Activated naive CD8-positive, alpha-beta T cell treated with anti-CD3 and anti-CD28 coated beads, Interleukin-2, amount 50 U/mL, for 24 hours (primary cell): Measurements from ENCODE around the gene EFNA5.
A peak's percentile ranks its signal among the peaks of the same experiment; 100 is the strongest.

Source experiments
- ATAC-seq: fragments of 150-1000 bp; cut with Tn5 transposase; one replicate; pipeline ENCODE4 v1.10.0; 2021
- DNase-seq: peaks from one replicate; pipeline ENCODE4 v3.0.0; 2021
- H3K27ac Mint-ChIP-seq: one replicate; pipeline ENCODE4 v1.8.0; 2021; ENCODE audit warnings: mild to moderate bottlenecking, mixed read lengths
- H3K27me3 Mint-ChIP-seq: one replicate; pipeline ENCODE4 v1.8.0; 2021; ENCODE audit warnings: mixed read lengths
- H3K36me3 Mint-ChIP-seq: one replicate; pipeline ENCODE4 v1.8.0; 2021; ENCODE audit warnings: low read depth, mixed read lengths
- H3K4me1 Mint-ChIP-seq: one replicate; pipeline ENCODE4 v1.8.0; 2021; ENCODE audit warnings: mixed read lengths
- H3K4me3 Mint-ChIP-seq: one replicate; pipeline ENCODE4 v1.8.0; 2021; ENCODE audit warnings: mild to moderate bottlenecking, moderate library complexity, mixed read lengths
- H3K9me3 Mint-ChIP-seq: one replicate; pipeline ENCODE4 v1.8.0; 2021; ENCODE audit warnings: mixed read lengths

Gene EFNA5

GRCh38 chr5:107404595-107405374 is 266.0 kb downstream of the EFNA5 start:
- H3K4me3 Mint-ChIP-seq, result no peak overlapping the region
- H3K36me3 Mint-ChIP-seq, result no peaks in the 10 kb centered on the region
- ATAC-seq (no peak), DNase-seq (no peak)
- peaks cover 4% of the 10 kb centered on the region for H3K27me3 Mint-ChIP-seq
- no peaks in the 10 kb centered on the region for H3K9me3 Mint-ChIP-seq
- H3K27ac Mint-ChIP-seq, result no peak overlapping the region
- peaks cover 8% of the 10 kb centered on the region for H3K4me1 Mint-ChIP-seq

GRCh38 chr5:107403228-107403953 is 267.3 kb downstream of the EFNA5 start:
- peaks cover 11% of the 10 kb centered on the region for H3K27me3 Mint-ChIP-seq
- H3K4me3 Mint-ChIP-seq, result no peak overlapping the region
- DNase-seq, result no peak
- H3K36me3 Mint-ChIP-seq, result no peaks in the 10 kb centered on the region
- H3K27ac Mint-ChIP-seq, result no peak overlapping the region
- ATAC-seq, result no peak
- peaks cover 8% of the 10 kb centered on the region for H3K4me1 Mint-ChIP-seq
- no peaks in the 10 kb centered on the region for H3K9me3 Mint-ChIP-seq

- H3K4me3 Mint-ChIP-seq, result no peak overlapping the region
- no peaks in the 10 kb centered on the region for H3K36me3 Mint-ChIP-seq
- H3K4me1 Mint-ChIP-seq, result peaks cover 8% of the 10 kb centered on the region
- H3K9me3 Mint-ChIP-seq, result no peaks in the 10 kb centered on the region
- peaks cover 14% of the 10 kb centered on the region for H3K27me3 Mint-ChIP-seq
- ATAC-seq, result no peak
- no peak overlapping the region for H3K27ac Mint-ChIP-seq
- DNase-seq, result no peak
These were observed 268.1 kb downstream of the EFNA5 start for GRCh38 chr5:107402434-107403227.

GRCh38 chr5:107401470-107402122 is 269.1 kb downstream of the EFNA5 start:
- Mint-ChIP-seq H3K27ac (no peak overlapping the region), H3K27me3 (peaks cover 14% of the 10 kb centered on the region), H3K36me3 (no peaks in the 10 kb centered on the region), H3K9me3 (no peaks in the 10 kb centered on the region), H3K4me1 (peaks cover 8% of the 10 kb centered on the region), H3K4me3 (no peak overlapping the region)
- no peak for DNase-seq
- peak; percentile 66 for ATAC-seq

- H3K27ac Mint-ChIP-seq, result no peak overlapping the region
- no peaks in the 10 kb centered on the region for H3K9me3 Mint-ChIP-seq
- no peak overlapping the region for H3K4me3 Mint-ChIP-seq
- peaks cover 17% of the 10 kb centered on the region for H3K27me3 Mint-ChIP-seq
- peaks cover 15% of the 10 kb centered on the region for H3K4me1 Mint-ChIP-seq
- no peaks in the 10 kb centered on the region for H3K36me3 Mint-ChIP-seq
- ATAC-seq (no peak), DNase-seq (no peak)
These were observed 270.4 kb downstream of the EFNA5 start for GRCh38 chr5:107400328-107400727.

- Mint-ChIP-seq H3K27me3 (peaks cover 15% of the 10 kb centered on the region), H3K4me3 (no peak overlapping the region), H3K27ac (no peak overlapping the region), H3K9me3 (no peaks in the 10 kb centered on the region), H3K4me1 (peaks cover 15% of the 10 kb centered on the region), H3K36me3 (no peaks in the 10 kb centered on the region)
- DNase-seq, result no peak
- no peak for ATAC-seq
These were observed 272.0 kb downstream of the EFNA5 start for GRCh38 chr5:107398703-107399102.

GRCh38 chr5:107396351-107396690 is 274.4 kb downstream of the EFNA5 start:
- no peaks in the 10 kb centered on the region for H3K36me3 Mint-ChIP-seq
- no peak overlapping the region for H3K27ac Mint-ChIP-seq
- no peak overlapping the region for H3K4me3 Mint-ChIP-seq
- H3K9me3 Mint-ChIP-seq, result no peaks in the 10 kb centered on the region
- no peak for DNase-seq
- H3K27me3 Mint-ChIP-seq, result peaks cover 15% of the 10 kb centered on the region
- H3K4me1 Mint-ChIP-seq, result peaks cover 12% of the 10 kb centered on the region
- no peak for ATAC-seq

GRCh38 chr5:107395632-107396350 is 274.9 kb downstream of the EFNA5 start:
- DNase-seq, result no peak
- Mint-ChIP-seq H3K9me3 (no peaks in the 10 kb centered on the region), H3K4me1 (peaks cover 9% of the 10 kb centered on the region), H3K27ac (no peak overlapping the region), H3K4me3 (no peak overlapping the region), H3K27me3 (peaks cover 15% of the 10 kb centered on the region), H3K36me3 (no peaks in the 10 kb centered on the region)
- no peak for ATAC-seq

- H3K36me3 Mint-ChIP-seq, result no peaks in the 10 kb centered on the region
- ATAC-seq (no peak), DNase-seq (no peak)
- peaks cover 17% of the 10 kb centered on the region for H3K4me1 Mint-ChIP-seq
- peaks cover 8% of the 10 kb centered on the region for H3K27me3 Mint-ChIP-seq
- H3K9me3 Mint-ChIP-seq, result no peaks in the 10 kb centered on the region
- H3K4me3 Mint-ChIP-seq, result no peak overlapping the region
- H3K27ac Mint-ChIP-seq, result no peak overlapping the region
These were observed 276.9 kb downstream of the EFNA5 start for GRCh38 chr5:107393851-107394250.

- H3K4me3 Mint-ChIP-seq, result no peak overlapping the region
- DNase-seq (no peak), ATAC-seq (no peak)
- H3K27me3 Mint-ChIP-seq, result peaks cover 3% of the 10 kb centered on the region
- H3K36me3 Mint-ChIP-seq, result no peaks in the 10 kb centered on the region
- H3K27ac Mint-ChIP-seq, result no peak overlapping the region
- H3K9me3 Mint-ChIP-seq, result no peaks in the 10 kb centered on the region
- peaks cover 33% of the 10 kb centered on the region for H3K4me1 Mint-ChIP-seq
These were observed 278.9 kb downstream of the EFNA5 start for GRCh38 chr5:107391787-107392186.

- no peak overlapping the region for H3K27ac Mint-ChIP-seq
These were observed 281.0 kb downstream of the EFNA5 start for GRCh38 chr5:107389775-107390148.

GRCh38 chr5:107389130-107389774 is 281.5 kb downstream of the EFNA5 start:
- Mint-ChIP-seq H3K27ac (peak overlapping the region; percentile 18), H3K4me3 (no peak overlapping the region)
- no peak for DNase-seq

More at GRCh38 chr5:107389775-107390148, 281.0 kb downstream of the EFNA5 start:
- Mint-ChIP-seq H3K4me1 (peaks cover 25% of the 10 kb centered on the region), H3K27me3 (no peaks in the 10 kb centered on the region), H3K9me3 (no peaks in the 10 kb centered on the region), H3K36me3 (no peaks in the 10 kb centered on the region), H3K4me3 (no peak overlapping the region)
- ATAC-seq (no peak), DNase-seq (no peak)

GRCh38 chr5:107388141-107388861 is 282.4 kb downstream of the EFNA5 start:
- peak overlapping the region; percentile 18 for H3K27ac Mint-ChIP-seq
- H3K4me1 Mint-ChIP-seq, result peaks cover 25% of the 10 kb centered on the region
- no peaks in the 10 kb centered on the region for H3K9me3 Mint-ChIP-seq
- no peaks in the 10 kb centered on the region for H3K27me3 Mint-ChIP-seq
- ATAC-seq (peak; percentile 70), DNase-seq (no peak)
- peak overlapping the region; percentile 45 for H3K4me3 Mint-ChIP-seq
- no peaks in the 10 kb centered on the region for H3K36me3 Mint-ChIP-seq

More at GRCh38 chr5:107389130-107389774, 281.5 kb downstream of the EFNA5 start:
- Mint-ChIP-seq H3K36me3 (no peaks in the 10 kb centered on the region), H3K9me3 (no peaks in the 10 kb centered on the region), H3K27me3 (no peaks in the 10 kb centered on the region), H3K4me1 (peaks cover 25% of the 10 kb centered on the region)
- ATAC-seq, result peak; percentile 38
